Mesenteric fat pad (tissue), 1 donor: Measurements from ENCODE around the gene EIF2B5. TPM values are rescaled to one million over a fixed set of nuclear protein-coding genes. Genes with fewer than 3 reads are reported as not detected.
"Not testable (repeated sequence)": the region's sequence is repeated elsewhere in the genome, so short reads cannot be mapped to it uniquely, and the experiment has no call there.

Experiments
- DNase-seq: peaks from one replicate; pipeline ENCODE4 v3.0.0-alpha.2; 2020; ENCODE audit warnings: low spot score
- total RNA-seq: library from RNA; stranded (reverse); fragmentation: NEBNext Ultra II Directional; extraction: Animal tissue kit (Norgen Biotek cat#: 25700); gene quantifications from one replicate; pipeline ENCODE4 v1.2.1, GENCODE V29; 2021
- donor health status: DM: yes; HTN: yes; CAD: no.

Gene EIF2B5
- total RNA-seq, 1 donor from 2014 or later, result 38.9 TPM

DNA sequence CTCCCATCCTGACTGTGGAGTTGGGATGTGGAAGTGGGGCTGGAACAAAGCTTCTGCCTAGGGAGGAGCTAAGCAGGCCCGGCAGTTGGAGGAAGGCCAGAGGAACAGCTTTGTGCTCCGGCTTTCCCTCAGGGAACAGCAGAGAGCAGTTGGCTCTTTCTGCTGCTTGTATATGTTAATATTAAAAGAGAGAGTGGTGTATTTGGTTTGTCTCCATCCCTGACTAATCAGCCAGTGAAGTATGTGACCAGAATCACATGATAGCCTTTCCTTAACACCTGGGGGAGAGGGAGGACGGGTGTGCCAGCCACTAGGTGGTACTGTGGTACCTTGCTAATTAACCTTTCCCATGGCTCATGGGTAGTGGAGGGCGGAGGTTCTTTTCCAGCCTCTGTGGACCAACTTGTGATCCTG is 10.0 kb downstream of the EIF2B5 start:
- DNase-seq, result no peak

DNA sequence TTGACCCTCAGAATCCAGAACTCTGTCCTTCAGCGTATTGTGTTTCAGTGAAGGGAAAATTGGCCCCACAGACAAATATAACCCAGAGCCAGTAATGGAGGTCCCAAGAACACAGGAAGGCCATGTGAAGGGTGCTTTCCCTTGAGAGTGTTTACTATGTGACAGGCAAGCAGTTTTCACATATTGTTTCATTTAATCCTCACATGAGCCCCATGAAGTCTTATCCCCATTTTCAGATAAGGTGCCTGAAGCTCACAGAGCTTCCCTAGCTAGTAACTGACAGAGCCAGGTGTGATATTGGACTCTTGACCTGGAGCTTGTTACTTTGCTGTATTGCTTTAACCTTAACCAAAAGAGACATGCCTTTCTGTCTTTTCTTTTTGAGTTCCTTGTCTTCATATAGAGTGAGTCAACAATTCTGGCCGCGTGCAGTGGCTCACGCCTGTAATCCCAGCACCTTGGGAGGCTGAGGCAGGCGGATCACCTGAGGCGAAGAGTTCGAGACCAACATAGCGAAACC is 10.7 kb downstream of the EIF2B5 start:
- DNase-seq, result no peak

DNA sequence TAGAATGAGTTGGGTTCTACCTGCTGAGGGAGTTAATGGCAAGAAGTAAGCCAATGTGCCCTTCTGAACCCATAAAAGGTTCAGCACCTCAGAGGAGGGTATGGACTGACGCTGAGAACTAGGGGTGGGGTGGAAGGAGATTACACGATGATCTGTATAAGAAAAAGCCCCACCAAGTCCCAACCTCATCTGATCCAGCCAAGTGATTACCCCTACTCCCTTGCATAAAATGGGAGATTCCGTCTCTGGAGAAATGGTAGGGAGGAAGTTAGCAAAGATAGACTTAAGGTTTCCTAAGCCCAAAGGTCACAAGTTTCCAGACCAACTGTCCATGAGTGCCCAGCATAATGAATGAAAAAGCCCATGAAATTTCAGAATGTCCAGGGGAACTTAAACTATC is 12.9 kb downstream of the EIF2B5 start:
- no peak for DNase-seq

DNA sequence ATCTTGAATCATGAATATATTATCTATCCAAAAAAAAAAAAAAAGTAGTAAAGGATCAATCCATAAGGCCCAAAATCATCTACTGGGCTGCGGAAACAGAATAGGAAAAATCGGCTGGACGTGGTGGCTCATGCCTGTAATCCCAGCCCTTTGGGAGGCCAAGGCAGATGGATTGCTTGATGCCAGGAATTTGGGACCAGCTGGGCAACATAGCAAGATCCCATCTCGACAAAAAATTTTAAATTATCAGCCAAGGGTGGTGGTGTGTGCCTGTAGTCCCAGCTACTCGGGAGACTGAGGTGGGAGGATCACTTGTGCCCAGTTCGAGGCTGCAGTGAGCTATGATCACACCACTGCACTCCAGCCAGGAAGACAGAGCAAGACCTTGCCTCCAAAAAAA is 14.0 kb downstream of the EIF2B5 start:
- no peak for DNase-seq

DNA sequence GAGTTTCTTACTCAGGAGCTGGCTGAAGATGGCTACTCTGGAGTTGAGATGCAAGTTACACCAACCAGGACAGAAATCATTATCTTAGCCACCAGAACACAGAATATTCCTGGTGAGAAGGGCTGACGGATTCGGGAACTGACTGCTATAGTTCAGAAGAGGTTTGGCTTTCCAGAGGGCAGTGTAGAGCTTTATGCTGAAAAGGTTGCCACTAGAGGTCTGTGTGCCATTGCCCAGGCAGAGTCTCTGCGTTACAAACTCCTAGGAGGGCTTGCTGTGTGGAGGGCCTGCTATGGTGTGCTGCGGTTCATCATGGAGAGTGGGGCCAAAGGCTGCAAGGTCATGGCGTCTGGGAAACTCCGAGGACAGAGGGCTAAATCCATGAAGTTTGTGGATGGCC is 14.6 kb downstream of the EIF2B5 start:
- not testable (repeated sequence) for DNase-seq

DNA sequence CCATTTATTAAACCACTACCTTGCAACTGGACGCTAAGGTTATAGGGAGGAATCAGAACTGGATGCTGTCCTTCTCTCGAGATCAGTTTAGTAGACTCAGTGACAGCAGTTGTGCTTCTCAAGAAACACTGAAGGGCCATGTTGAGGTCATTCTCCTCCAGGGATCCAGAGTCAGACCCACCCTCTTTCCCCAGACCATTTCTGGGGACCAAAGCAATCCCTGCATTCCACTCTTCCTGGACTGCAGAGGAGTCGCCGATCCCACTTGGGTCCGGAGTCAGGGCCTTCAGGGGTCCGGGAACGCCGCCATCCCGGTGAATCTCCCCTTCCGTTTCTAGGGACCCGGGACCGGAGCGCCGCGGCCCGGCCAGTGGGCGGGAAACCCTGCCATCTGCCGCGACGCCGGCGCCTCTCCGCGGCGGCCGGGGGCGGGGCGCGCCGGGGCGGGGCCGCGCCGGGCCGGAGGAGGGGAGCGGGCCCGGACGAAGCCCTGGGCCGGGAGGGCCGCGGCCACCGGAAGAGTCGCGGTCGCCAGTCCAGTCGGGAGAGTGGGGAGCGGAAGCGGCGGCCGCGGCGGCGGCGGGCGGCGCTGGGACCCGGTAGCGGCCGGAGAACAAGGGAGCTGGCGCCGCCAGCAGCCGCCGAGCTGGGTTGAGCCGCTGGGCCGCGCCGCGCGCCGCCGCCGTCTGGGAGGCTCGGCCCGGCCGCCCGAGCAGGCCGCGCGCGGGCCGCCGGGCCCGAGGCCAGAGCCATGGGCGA is 19.9 kb downstream of the EIF2B5 start, which contains the start of gene DVL3:
DVL3 (plus strand) TSS at position 493 of the 759 bp plus-strand sequence; CDS start at position 752, 259 bp downstream.
- peak; percentile 92 for DNase-seq

DNA sequence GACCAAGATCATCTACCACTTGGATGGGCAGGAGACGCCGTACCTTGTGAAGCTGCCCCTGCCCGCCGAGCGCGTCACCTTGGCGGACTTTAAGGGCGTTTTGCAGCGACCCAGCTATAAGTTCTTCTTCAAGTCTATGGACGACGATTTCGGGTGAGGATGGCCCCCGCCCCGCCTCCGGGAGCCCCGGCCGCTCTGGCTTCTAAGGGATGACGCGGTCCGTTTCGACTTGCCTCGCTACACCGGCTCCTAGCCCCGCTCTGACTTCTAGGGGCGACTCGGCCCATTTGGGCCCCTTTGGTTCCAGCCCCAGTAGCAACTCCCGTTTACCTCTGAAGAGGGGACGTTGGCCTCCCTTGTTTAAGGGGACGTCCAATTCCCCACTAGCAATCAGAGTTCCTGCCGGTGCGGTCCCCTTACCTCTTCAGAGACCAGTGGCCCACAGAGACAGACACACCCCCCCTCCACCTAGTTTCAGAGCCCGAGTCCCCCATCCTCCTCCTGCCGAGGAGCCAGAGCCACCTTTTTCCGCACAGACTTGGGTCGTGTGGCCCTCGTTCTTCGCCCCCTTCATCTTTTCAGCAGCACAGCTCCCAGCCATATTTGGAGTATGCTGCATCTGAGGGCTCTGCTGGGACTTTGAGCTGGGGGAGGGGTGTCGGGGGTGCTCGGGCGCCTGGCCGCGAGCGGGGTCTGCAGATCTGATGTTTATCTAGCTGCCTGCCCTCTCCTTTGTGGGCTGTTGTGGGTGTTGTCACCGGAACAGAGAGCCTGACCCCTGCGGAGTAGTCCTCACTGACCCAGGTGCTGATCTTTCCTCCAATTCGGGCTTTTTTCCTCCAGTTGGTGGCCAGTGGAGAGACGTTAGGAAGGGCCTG is 20.7 kb downstream of the EIF2B5 start:
- DNase-seq, result no peak

DNA sequence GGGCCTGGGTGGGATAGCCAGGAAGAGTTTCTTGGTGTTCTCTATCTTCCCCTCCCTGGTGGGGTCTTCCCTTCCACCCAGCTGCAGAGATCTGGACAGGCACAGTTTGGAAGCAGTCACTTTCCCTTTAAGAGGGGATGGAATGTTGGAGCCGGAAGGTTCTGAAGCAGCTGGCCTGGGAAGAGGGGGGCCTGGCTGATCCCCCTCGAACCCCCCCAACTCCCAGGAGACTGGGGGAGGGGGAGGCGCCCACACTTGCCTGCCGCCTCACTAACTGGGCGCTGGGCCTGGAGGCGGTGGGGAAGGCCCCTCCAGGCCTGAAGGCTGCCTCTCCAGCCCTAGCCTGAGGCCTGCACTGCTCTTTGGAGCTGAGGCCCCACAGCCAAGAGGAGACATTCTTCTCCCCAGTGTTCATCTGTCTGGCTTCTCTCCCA is 21.4 kb downstream of the EIF2B5 start:
- DNase-seq, result no peak

DNA sequence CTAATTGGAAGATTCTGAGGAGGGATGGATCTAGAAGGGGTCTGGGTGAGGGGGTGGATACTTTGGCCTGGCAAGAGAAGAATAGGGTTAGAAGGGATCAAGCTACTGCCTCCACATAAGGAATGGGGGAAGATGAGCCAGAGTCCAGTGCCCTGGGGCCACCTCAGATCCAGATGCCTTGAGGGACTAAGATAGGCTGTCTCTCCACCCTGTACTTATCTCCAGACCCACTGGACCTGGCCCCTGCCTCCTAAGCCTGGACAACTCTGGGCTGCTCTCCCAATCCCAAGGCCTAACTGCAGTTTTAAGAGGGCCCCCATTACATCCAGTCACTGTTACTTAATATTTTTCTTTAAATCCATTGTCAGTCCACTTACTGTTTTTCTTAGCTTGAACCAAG is 22.0 kb downstream of the EIF2B5 start:
- DNase-seq, result no peak

DNA sequence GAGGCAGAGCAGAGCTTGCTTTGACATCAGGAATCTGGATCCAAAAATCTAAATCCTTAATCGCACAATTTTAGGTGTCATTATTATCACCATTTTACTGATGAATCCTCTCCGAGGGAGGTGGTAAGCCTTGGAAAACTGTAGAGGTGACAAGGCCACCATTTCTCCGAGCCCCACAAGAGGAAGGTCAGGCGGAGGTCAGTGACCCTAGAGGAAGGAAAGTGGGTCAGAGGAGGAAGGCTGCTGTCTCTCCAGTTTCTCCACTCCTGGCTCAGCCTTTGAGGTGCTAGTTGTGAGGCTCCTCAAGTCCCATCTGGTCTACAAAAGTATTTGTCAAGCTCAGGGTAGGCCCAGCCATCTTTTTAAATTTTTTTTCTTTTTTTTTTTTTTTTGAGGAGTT is 23.2 kb downstream of the EIF2B5 start:
- no peak for DNase-seq

DNA sequence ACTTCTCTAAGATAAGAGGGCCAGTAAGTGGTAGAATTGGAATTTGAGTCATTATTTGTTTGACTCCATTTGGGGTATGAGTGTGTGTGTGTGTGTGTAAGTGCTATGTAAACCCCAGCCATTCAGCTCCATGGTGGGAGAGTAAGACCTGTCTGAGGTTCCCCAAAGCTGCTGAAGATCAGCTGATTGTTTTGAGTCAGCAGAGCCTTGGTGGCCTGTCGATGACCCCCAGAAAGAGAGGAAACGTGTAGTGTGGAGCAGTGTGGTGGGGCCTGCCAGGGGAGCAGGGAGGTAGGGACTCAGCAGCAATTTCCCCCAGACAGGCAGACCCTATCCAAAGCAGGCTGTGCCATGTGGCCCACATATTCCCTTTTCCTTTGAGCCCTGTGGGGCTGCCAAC is 25.3 kb downstream of the EIF2B5 start:
- no peak for DNase-seq

DNA sequence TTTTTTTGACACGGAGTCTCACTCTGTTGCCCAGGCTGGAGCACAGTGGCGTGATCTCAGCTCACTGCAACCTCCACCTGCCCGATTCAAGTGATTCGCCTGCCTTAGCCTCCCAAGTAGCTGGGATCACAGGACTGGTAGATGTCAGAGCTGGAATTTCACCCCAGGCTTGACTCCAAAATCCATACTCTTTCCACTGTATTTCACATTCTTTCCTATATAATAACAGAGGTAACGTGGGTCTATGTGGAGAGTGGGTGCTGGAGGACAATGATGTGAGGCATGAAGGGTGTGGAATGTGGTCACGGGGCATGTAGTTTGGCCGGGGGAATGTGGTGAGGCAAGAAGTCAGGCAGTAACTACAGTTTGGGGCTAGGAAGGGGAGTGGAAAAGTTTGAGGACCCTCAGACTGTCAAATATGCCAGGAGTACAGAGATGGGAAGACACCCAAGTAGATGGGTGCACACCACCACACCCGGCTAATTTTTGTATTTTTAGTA is 27.5 kb downstream of the EIF2B5 start:
- not testable (repeated sequence) for DNase-seq

DNA sequence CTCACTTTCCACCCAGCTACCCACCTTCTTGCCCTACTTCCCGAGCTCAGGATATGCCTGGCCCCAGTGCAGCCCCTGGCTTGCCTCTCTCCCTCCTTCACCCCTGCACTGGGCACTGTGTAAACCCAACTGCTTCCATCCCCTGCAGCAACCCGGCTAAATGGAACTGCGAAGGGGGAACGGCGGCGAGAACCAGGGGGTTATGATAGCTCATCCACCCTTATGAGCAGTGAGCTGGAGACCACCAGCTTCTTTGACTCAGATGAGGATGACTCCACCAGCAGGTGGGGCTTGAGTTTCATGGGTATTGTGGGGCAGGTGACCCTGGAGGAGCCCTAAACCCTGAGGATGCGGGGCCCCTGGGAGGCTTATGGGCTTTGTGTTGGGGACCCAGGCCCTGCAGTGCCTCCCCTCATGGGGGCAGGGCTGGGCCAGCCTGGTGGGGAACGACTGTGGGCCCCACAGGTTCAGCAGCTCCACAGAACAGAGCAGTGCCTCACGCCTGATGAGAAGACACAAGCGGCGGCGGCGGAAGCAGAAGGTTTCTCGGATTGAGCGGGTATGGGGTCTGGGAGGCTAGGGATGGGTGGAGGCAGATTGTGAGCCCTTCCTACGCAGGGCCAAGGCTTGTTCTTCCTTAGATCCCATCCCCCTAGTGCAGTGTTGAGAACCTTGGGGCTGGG is 29.6 kb downstream of the EIF2B5 start:
- DNase-seq, result no peak

DNA sequence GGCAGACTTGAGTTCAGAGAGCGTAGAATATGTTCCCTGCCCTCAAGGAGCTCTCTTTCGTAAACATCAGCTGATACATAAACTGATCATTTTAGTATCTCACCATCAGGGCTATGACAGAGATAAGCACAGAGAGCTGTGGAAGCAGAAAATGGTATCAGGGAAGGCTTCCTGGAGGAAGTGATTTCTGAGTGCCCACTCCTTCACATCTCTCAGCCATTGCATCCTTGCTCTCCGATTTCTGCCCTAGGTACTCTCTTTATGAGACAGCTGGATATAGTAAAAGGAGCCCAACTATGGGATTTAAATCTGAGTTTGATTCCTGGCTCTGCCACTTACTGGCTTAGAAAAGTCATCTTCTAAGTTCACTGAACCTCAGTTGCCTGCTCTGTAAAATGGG is 30.4 kb downstream of the EIF2B5 start:
- no peak for DNase-seq

DNA sequence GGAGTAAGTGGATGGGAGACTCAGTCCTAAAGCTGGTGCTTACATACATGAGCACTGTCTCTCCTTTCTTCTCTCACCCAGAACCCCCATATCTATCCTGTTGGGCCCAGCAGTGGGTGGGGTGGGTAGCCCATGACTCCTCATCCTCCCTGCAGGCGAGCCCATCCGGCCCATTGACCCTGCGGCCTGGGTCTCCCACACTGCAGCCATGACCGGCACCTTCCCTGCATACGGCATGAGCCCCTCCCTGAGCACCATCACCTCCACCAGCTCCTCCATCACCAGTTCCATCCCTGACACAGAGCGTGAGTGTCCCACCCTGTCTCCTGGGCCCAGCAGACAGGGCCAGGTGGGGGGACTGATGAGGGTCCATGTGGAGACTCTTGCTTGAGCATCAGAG is 31.5 kb downstream of the EIF2B5 start:
- no peak for DNase-seq

DNA sequence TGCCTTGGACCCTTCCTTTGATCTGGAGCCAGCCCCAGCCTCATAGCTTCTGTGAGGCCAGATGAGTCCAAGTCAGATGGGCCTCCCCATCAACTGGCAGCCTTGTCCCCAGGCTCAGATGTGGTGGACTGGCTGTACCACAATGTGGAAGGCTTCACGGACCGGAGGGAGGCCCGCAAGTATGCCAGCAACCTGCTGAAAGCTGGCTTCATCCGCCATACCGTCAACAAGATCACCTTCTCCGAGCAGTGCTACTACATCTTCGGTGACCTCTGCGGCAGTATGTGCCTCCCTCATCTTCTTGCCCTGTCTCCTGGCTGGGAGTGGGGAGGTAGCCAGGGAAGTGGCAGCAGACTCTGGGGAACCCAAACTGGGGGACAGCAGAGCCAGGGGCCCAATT is 32.6 kb downstream of the EIF2B5 start:
- DNase-seq, result no peak

DNA sequence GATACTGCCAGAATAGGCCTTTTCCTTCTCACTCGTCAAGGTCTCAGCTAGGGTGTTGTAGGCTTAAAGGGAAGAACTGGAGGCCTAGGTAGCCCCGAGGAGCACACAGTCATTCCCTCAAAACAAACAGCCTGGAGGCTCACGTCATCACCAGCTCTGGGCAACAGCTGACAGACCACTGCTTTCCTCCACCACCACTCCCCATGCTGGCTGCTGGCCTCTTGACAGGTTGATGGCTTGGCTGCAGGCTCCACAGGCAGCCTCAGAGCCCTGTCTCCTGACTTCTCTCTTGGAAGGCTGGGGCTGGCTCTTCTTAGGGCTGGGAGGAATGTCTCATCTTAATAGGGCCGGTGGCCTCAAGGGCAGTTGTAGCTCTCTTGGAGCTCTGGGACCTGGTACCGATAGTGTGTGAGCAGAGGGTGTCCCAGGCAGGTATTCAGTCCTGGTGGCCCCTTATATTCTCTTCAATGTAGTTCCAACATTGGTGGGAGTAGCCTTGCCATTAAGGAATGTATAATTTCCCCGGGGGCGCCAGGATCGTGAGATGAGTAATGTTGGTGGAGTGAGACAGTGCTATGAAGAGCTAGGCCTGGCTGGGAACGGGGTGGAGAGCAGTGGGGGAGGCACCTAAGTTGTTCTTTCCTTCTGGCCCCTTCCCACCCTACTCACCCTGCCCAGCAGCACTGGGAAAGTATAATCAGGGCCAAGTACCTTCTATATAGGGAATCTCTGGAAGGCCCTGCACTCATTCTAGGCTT is 33.4 kb downstream of the EIF2B5 start:
- DNase-seq, result no peak

DNA sequence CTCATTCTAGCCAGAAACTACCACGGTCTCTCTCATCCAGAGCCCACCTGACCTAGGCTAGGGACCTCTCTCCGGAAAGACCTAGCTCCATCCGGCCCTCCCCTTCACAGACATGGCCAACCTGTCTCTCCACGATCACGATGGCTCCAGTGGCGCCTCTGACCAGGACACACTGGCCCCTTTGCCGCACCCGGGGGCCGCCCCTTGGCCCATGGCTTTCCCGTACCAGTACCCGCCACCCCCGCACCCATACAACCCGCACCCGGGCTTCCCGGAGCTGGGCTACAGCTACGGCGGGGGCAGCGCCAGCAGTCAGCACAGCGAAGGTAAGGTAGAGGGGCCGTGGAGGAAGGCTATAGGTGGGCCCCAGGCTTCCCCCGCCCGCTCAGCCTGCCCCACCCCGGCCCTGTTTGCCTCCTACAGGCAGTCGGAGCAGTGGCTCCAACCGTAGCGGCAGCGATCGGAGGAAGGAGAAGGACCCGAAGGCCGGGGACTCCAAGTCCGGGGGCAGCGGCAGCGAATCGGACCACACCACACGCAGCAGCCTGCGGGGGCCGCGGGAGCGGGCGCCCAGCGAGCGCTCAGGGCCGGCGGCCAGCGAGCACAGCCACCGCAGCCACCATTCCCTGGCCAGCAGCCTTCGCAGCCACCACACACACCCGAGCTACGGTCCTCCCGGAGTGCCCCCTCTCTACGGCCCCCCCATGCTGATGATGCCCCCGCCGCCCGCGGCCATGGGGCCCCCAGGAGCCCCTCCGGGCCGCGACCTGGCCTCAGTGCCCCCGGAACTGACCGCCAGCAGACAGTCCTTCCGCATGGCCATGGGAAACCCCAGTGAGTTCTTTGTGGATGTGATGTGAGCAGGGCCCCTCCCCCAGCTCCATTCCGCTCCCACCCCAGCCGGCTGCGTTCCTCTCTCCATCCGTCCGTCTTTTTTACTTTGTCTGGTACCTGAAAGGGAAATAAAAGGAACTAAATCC is 35.0 kb downstream of the EIF2B5 start:
- DNase-seq, result no peak

DNA sequence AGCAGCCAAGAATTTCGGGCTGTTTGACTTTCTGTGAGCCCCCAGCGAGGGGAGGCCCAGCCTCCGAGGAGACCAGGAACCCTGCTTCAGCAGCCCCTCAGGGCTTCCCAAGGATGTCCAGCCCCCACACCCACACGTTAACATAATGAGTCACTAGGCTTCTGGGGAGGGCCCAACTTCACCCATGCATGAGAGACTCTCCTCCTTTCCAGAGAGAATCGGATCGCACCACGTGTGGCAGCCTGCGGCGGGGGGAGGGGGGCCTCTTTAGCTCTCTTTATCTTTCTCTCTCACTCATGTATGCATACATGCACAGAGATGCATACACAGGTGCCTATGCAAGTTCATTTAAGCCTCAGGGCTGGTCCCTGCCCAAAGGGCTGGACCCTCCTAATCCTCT is 36.4 kb downstream of the EIF2B5 start:
- no peak for DNase-seq
